ENCODE measurements around the gene CSNK1D.
"Not testable (repeated sequence)": the region's sequence is repeated elsewhere in the genome, so short reads cannot be mapped to it uniquely, and the experiment has no call there.

Gene CSNK1D

GRCh38 chr17:82255402-82255972 lies 18.0 kb downstream of the CSNK1D start:
- no peak for DNase-seq (ENCODE audit: low spot score)
- no peak for TF ChIP-seq CTCF (IDR thresholded peaks at IDR 0.05; ENCODE audit: extremely low read depth, missing control alignments)

GRCh38 chr17:82254746-82255145 lies 18.8 kb downstream of the CSNK1D start:
- DNase-seq (ENCODE audit: low spot score), result not testable (repeated sequence)

- DNase-seq (ENCODE audit: low spot score), result not testable (repeated sequence)
These were observed 19.4 kb downstream of the CSNK1D start for GRCh38 chr17:82254096-82254495.

- no peak for DNase-seq (ENCODE audit: low spot score)
- TF ChIP-seq CTCF (IDR thresholded peaks at IDR 0.05; ENCODE audit: extremely low read depth, missing control alignments), result no peak
These were observed 20.3 kb downstream of the CSNK1D start for GRCh38 chr17:82253179-82253544.

GRCh38 chr17:82252511-82253178 lies 20.9 kb downstream of the CSNK1D start:
- no peak for TF ChIP-seq CTCF (IDR thresholded peaks at IDR 0.05; ENCODE audit: extremely low read depth, missing control alignments)
- DNase-seq (ENCODE audit: low spot score), result no peak

- TF ChIP-seq CTCF (IDR thresholded peaks at IDR 0.05; ENCODE audit: extremely low read depth, missing control alignments), result no peak
- no peak for DNase-seq (ENCODE audit: low spot score)
These were observed 22.5 kb downstream of the CSNK1D start for GRCh38 chr17:82250868-82251500.

- TF ChIP-seq CTCF (IDR thresholded peaks at IDR 0.05; ENCODE audit: extremely low read depth, missing control alignments), result no peak
- DNase-seq (ENCODE audit: low spot score), result no peak
These were observed 23.5 kb downstream of the CSNK1D start for GRCh38 chr17:82249896-82250581.
